Central memory CD8-positive, alpha-beta T cell (primary cell): Measurements from ENCODE around the gene ZC3H12C.
"Not testable (repeated sequence)": the region's sequence is repeated elsewhere in the genome, so short reads cannot be mapped to it uniquely, and the experiment has no call there.

Source experiments
- ATAC-seq: fragments of 150-1000 bp; cut with Tn5 transposase; replicated peaks from 2 replicates; pipeline ENCODE4 v1.10.0; 2022; ENCODE audit warnings: mild to moderate bottlenecking, moderate FRiP score, moderate number of reproducible peaks; ENCODE audit not compliant: poor library complexity, severe bottlenecking; ENCODE audit errors: extremely low read depth
- DNase-seq, 2 donors: peaks; one replicate each; pipeline ENCODE4 v3.0.0; 2021; ENCODE audit warnings: low spot score in 2 of 2
- H3K27ac Mint-ChIP-seq: one replicate; pipeline ENCODE4 v1.8.0; 2022; ENCODE audit warnings: low read depth, mild to moderate bottlenecking, moderate library complexity, mixed read lengths
- H3K27me3 Mint-ChIP-seq: one replicate; pipeline ENCODE4 v1.8.0; 2022; ENCODE audit warnings: mixed read lengths
- H3K36me3 Mint-ChIP-seq: one replicate; pipeline ENCODE4 v1.8.0; 2022; ENCODE audit warnings: mild to moderate bottlenecking, moderate library complexity, mixed read lengths; ENCODE audit not compliant: insufficient read depth
- H3K4me1 Mint-ChIP-seq: one replicate; pipeline ENCODE4 v1.8.0; 2022; ENCODE audit warnings: mixed read lengths
- H3K4me3 Mint-ChIP-seq: one replicate; pipeline ENCODE4 v1.8.0; 2022; ENCODE audit warnings: mild to moderate bottlenecking, moderate library complexity, mixed read lengths
- H3K9me3 Mint-ChIP-seq: one replicate; pipeline ENCODE4 v1.8.0; 2022; ENCODE audit warnings: mixed read lengths

Gene ZC3H12C

GRCh38 chr11:110068001-110068400 is 25.2 kb upstream of the ZC3H12C start:
- not testable (repeated sequence) for DNase-seq, H3K27ac Mint-ChIP-seq, H3K9me3 Mint-ChIP-seq, H3K4me1 Mint-ChIP-seq, ATAC-seq, H3K36me3 Mint-ChIP-seq, H3K4me3 Mint-ChIP-seq
- peaks cover 44% of the 10 kb centered on the region for H3K27me3 Mint-ChIP-seq

DNA sequence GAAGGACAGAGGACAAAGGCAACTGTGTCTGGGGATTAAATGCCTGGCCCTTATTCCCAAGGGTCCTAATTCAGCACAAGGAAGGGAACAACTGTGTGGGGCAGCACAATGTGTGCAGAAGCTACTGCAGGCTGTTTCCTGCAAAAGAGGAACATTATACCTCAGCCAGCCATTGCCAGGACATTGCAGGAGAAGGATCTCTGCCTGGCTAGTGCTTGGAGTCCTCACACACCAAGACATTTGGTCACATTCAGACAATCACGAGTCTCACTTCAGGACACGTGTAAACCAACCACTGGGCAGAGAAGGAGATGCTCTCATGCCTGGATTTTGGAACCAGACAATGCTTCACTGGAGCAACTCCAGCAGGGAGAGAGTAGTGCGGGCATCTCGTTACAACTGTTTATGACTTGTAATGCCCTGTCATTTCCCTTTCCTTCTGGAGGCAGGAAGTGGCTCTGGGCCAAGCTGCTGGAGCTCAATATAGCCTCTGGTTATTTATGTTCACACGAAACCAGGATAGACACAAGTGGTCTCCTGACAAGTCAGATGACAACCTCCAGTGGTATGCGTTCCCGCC is 23.9 kb upstream of the ZC3H12C start:
- H3K36me3 Mint-ChIP-seq, result no peaks in the 10 kb centered on the region
- H3K9me3 Mint-ChIP-seq, result no peaks in the 10 kb centered on the region
- H3K27ac Mint-ChIP-seq, result no peak overlapping the region
- no peak overlapping the region for H3K4me3 Mint-ChIP-seq
- DNase-seq, result no peak
- H3K27me3 Mint-ChIP-seq, result peaks cover 41% of the 10 kb centered on the region
- no peaks in the 10 kb centered on the region for H3K4me1 Mint-ChIP-seq
- ATAC-seq, result no peak

DNA sequence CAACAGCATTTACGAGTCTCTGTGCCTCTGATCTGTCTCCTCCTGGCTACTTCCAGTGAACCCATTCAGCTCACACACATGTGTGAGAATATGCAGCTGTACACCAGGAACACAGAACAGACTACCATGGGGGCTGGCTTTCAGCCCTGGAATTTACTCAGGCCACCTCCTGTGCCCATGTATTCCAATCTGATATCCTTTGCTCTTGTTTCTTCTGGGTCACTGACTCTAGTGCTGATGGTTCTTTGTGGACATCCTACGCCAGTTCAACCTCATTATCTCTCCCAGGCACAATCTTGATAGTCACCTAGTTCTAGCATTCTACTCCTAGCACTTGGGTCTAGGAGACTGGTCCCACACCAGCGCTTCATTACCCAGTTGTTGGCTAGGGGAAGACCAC is 23.0 kb upstream of the ZC3H12C start:
- H3K4me1 Mint-ChIP-seq, result no peaks in the 10 kb centered on the region
- no peak for ATAC-seq

DNA sequence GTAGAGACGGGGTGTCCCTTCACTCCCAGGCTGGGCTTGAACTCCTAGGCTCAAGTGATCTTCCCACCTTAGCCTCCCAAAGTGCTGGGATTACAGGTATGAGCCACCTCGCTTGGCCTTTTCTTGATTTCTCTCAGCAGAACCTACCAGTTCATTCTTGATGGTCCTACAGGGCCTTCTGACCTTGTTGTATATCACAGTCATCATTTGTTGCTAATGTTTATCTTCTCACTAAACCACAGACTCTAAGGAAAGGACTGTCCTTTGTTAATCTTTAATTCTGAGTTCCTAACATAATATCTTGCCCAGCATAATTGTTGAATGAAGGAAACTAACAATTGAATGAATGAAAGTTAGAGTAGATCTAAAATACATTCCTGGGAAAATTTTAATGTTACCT is 22.0 kb upstream of the ZC3H12C start:
- H3K4me1 Mint-ChIP-seq, result no peaks in the 10 kb centered on the region
- H3K36me3 Mint-ChIP-seq, result no peaks in the 10 kb centered on the region
- H3K27ac Mint-ChIP-seq, result no peak overlapping the region
- no peak overlapping the region for H3K4me3 Mint-ChIP-seq
- peaks cover 49% of the 10 kb centered on the region for H3K27me3 Mint-ChIP-seq
- no peaks in the 10 kb centered on the region for H3K9me3 Mint-ChIP-seq
- DNase-seq, result no peak
- ATAC-seq, result no peak

More for the DNA sequence above, 23.0 kb upstream of the ZC3H12C start:
- no peak overlapping the region for H3K4me3 Mint-ChIP-seq
- peaks cover 45% of the 10 kb centered on the region for H3K27me3 Mint-ChIP-seq
- no peak overlapping the region for H3K27ac Mint-ChIP-seq
- H3K9me3 Mint-ChIP-seq, result no peaks in the 10 kb centered on the region
- no peaks in the 10 kb centered on the region for H3K36me3 Mint-ChIP-seq
- no peak for DNase-seq

DNA sequence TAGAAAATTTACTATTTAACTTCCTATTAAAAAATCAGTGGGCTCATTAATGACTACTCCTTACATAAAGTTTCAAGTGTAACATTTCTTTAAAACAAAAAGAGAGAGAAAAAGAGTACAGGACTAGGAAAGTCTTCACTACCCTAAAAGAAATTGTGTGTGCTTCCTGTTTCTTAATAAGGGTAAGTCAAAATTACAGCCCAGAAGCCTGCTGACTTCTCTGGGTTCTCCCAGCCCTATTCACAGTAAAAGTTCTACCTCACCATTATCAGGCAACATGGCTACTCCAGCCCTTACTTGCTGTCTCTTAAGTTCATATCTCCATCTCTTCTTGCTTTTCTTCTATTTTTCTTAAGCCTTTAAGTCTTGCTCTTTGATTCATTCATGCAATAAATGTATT is 20.3 kb upstream of the ZC3H12C start:
- Mint-ChIP-seq H3K9me3 (no peaks in the 10 kb centered on the region), H3K4me3 (no peak overlapping the region), H3K36me3 (no peaks in the 10 kb centered on the region), H3K4me1 (no peaks in the 10 kb centered on the region), H3K27ac (no peak overlapping the region), H3K27me3 (peaks cover 43% of the 10 kb centered on the region)
- no peak for DNase-seq
- ATAC-seq, result no peak

DNA sequence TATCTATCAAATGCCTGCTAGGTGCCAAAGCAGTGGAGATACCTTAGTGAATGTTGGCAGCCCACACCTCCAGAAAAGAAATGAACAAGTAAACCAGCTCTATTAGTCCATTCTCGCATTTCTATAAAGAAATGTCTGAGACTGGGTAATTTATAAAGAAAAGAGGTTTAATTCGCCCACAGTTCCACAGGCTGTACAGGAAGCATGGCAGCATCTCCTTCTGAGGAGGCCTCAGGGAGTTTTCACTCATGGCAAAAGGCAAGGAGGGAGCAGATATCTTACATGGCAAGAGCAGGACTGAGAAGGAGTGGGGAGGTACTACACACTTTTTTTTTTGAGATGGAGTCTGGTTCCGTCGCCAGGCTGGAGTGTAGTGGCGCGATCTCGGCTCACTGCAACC is 18.7 kb upstream of the ZC3H12C start:
- Mint-ChIP-seq H3K27me3 (peaks cover 34% of the 10 kb centered on the region), H3K4me1 (no peaks in the 10 kb centered on the region)
- no peak for ATAC-seq

GRCh38 chr11:110075105-110075846 is 17.9 kb upstream of the ZC3H12C start:
- Mint-ChIP-seq H3K9me3 (no peaks in the 10 kb centered on the region), H3K4me1 (no peaks in the 10 kb centered on the region), H3K4me3 (no peak overlapping the region), H3K27ac (no peak overlapping the region), H3K36me3 (no peaks in the 10 kb centered on the region), H3K27me3 (peaks cover 28% of the 10 kb centered on the region)
- no peak for DNase-seq
- ATAC-seq, result no peak

More for the DNA sequence above, 18.7 kb upstream of the ZC3H12C start:
- Mint-ChIP-seq H3K27ac (no peak overlapping the region), H3K4me3 (no peak overlapping the region), H3K36me3 (no peaks in the 10 kb centered on the region), H3K9me3 (no peaks in the 10 kb centered on the region)
- DNase-seq, result no peak

GRCh38 chr11:110075847-110076208 is 17.4 kb upstream of the ZC3H12C start:
- no peaks in the 10 kb centered on the region for H3K9me3 Mint-ChIP-seq
- no peak overlapping the region for H3K27ac Mint-ChIP-seq
- no peak overlapping the region for H3K4me3 Mint-ChIP-seq
- H3K27me3 Mint-ChIP-seq, result peaks cover 22% of the 10 kb centered on the region
- DNase-seq (no peak), ATAC-seq (no peak)
- no peaks in the 10 kb centered on the region for H3K4me1 Mint-ChIP-seq
- H3K36me3 Mint-ChIP-seq, result no peaks in the 10 kb centered on the region

DNA sequence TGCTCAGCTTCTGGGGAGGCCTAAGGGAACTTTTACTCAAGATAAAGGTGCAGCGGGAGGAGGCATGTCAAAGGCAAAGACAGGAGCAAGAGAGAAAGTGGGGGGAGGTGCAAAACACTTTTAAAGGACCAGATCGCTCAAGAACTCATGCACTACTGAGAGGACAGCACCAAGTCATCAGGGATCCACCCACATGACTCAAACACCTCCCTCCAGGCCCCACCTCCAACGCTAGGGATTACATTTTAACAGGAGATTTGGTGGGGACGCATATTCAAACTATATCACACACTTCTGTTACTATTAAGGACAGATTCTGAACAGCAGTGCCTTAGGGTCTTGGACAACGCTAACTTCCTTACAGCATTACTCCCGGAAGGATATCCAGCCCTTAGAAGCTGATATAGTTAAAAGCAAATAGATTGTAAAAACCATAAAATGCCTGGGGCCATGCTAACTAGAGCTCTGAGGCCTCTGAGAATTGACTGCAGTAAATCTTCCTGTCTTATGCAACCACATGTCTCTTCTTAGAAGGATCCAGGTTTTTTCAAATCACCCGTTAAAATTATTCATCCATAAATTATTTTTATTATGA is 16.7 kb upstream of the ZC3H12C start:
- Mint-ChIP-seq H3K27me3 (peaks cover 16% of the 10 kb centered on the region), H3K27ac (no peak overlapping the region), H3K4me3 (no peak overlapping the region), H3K4me1 (no peaks in the 10 kb centered on the region), H3K9me3 (no peaks in the 10 kb centered on the region), H3K36me3 (no peaks in the 10 kb centered on the region)
- DNase-seq (no peak), ATAC-seq (no peak)

- DNase-seq (no peak), ATAC-seq (no peak)
- Mint-ChIP-seq H3K36me3 (no peaks in the 10 kb centered on the region), H3K27ac (no peak overlapping the region), H3K4me1 (no peaks in the 10 kb centered on the region), H3K27me3 (peaks cover 12% of the 10 kb centered on the region), H3K9me3 (no peaks in the 10 kb centered on the region), H3K4me3 (no peak overlapping the region)
These were observed 15.8 kb upstream of the ZC3H12C start for GRCh38 chr11:110077346-110077745.

DNA sequence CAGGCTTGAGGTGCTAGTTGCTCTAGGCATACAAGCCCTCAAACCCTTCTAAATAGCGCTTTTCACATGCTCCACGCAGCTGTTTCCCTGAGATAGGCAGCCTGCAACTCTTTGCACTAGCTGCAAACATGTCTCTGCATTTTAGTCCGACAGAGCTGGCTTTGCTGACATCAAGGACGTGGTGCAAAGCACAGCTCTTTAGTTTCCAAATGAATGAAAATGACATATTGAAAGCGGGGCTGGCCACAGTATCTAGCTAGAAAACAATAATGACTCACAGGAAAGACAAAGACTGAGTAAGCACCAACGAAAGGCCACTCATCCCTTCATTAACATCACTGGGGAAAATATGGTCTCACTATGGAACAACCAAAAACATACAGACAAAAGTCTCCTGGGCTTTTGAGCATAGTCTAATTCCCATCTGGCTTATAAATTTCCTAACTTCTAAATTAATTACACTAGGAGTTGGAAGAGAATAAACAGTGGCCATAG is 15.3 kb upstream of the ZC3H12C start:
- H3K36me3 Mint-ChIP-seq, result no peaks in the 10 kb centered on the region
- H3K4me3 Mint-ChIP-seq, result no peak overlapping the region
- no peak overlapping the region for H3K27ac Mint-ChIP-seq
- no peak for DNase-seq
- no peaks in the 10 kb centered on the region for H3K4me1 Mint-ChIP-seq
- peaks cover 12% of the 10 kb centered on the region for H3K27me3 Mint-ChIP-seq
- H3K9me3 Mint-ChIP-seq, result no peaks in the 10 kb centered on the region
- ATAC-seq, result no peak

DNA sequence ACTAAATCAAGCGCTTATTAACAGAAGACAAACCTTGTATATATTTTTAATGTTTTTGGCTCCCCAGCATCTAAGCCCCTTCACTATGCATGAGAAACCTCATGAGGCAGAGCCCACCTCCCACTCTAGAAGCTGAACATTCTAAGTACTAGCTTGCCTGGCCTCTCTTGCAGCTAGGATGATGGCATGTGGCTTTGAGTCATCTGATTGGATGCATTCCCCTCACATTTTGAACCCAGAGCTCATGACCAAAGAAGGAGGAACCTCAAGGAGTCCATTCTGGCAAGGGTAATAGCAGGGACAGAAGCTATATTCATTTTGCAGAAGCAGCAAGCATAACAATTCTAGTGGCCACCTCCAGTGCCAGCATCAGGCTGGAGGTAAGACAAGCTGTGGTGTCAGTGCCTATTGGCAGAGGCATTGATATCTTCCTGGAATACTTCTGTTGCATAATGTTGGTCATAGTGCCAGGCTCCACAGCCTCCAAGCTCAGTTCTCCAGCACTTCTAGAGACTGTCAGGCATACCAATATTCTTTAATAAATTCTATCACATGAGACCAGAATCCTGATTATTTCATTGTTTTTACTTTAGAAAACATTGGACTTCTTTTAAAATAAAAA is 14.2 kb upstream of the ZC3H12C start:
- no peak overlapping the region for H3K27ac Mint-ChIP-seq
- no peak overlapping the region for H3K4me3 Mint-ChIP-seq
- H3K36me3 Mint-ChIP-seq, result no peaks in the 10 kb centered on the region
- no peaks in the 10 kb centered on the region for H3K9me3 Mint-ChIP-seq
- DNase-seq (no peak), ATAC-seq (no peak)
- H3K27me3 Mint-ChIP-seq, result peaks cover 12% of the 10 kb centered on the region
- H3K4me1 Mint-ChIP-seq, result no peaks in the 10 kb centered on the region

DNA sequence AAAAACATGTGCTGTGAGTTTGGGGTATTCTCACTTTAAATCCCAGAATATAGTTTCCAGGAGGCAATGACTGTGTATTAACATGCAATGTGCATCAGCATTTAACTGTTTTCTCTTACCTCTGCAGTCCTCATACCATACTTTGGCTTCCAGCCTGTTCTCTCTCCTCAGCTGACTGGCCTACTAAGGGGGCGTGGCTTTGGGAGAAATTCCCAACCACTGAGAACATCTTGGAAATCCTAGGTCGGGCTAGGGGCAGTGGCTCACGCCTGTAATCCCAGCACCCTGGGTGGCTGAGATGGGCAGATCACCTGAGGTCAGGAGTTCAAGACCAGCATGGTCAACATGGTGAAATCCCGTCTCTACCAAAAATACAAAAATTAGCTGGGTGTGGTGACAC is 13.5 kb upstream of the ZC3H12C start:
- ATAC-seq, result no peak
- Mint-ChIP-seq H3K36me3 (no peaks in the 10 kb centered on the region), H3K4me1 (no peaks in the 10 kb centered on the region), H3K4me3 (no peak overlapping the region), H3K27me3 (peaks cover 12% of the 10 kb centered on the region), H3K9me3 (no peaks in the 10 kb centered on the region), H3K27ac (no peak overlapping the region)
- DNase-seq, result no peak
